ENCODE measurements around the gene SIRPA.

The SIRPA gene

DNA sequence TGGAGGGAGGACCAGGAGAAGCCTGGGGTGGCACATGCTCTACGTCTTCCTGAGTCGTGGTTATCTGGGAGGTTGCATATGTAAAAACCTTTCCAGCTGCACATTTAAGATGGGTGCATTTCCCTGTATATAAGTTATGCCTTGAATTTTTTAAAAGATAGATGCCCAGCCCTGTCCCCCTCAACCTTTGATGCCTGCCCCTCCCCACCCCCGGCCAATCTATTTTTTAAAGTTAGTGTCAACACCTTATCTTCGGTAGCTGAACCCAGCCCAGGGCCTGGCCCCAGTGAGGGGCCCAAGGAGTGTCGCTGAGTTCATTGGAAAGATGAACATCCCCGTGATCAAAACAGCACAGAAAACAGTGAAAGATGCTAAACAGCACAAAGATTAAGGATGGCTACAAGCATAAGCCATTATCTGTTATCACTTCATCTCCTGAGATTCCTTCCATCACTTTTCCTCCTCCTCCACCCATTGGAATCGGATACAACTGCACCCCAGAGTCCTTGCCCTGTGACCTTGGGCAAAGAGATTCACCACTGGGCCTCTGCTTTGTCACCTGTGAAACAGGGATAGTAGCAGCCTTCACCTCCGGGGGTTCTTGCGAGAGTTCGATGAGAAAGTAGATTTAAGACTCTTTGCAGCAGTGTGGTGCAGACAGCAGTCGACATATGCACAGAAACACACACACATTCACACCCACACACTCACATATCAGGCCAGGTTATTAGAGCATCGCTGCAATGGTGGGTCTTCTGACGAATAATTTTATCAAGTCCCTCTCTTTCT, 47.5 kb downstream of the SIRPA start:
- intact Hi-C loops (cut with DNase I) = no loop called here
- no peak for DNase-seq

DNA sequence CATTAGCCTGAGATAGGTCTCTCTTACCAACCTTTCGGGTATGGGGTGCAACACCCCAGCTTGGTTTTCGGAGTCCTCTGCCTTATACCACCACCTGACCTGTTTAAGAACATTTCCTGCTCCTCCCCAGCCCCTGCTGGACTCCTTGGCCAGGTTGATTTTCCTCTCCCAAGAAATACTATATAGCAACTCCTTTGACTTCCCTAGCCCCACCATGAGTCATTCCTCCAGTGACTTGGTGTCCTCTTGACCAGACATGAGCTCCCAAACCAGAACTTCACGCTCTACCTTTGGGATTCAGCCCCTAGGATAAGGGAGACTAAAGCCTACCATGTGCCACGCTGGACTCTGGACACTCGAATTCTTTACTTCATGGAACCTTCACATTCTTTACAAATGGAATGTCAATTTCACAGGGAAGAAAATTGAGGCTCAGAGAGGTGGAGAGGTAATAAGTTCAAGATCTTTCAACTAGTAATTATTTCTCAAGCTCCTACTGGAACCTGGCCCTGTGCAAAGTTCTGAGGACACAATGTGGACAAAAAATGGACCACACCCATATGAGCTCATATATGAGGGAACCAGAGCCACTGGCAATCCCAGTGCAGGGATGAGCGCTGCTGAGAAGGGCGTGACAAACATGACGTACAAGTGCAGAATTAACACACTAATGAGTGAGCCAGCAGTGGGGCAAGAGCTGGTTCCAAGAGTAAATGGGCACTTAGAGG, 48.2 kb downstream of the SIRPA start:
- intact Hi-C loops (cut with DNase I) = no loop called here
- DNase-seq = no peak

DNA sequence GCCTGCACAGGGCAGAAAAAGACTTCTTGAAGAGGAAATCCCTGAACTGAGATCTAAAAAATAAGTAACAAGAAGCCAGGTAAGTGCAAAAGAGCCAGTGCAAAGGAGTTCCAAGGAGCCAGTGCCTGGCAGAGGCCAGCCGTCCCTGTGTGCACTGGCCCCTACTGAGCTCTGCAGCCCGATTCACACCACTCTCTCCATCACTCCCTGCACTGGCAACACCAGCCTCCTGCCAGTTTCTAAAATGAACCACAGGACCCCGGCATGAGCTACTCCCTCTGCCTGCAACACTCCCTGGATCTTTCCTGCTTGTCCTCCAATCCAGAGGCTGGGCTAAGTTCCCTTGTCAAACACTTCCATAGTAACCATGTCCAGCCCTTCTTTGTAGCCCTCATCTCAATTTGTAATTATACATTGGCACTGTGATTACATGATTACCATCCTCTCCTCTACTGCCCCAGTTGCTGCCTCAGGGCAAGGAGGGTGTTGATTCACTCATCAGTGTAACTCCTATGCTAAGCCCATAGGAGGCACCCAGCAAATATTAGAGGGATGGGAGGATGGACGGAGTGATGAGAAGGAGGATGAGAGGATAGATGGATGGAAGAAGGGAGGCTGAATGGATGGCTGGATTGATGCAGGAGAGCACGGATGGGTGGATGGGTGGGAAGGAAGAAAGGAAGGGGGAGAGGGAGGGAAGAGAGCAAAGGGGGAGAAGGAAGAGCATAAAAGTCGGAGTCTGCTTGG, 49.3 kb downstream of the SIRPA start:
- no peak for DNase-seq
- intact Hi-C loops (cut with DNase I) = no loop called here

DNA sequence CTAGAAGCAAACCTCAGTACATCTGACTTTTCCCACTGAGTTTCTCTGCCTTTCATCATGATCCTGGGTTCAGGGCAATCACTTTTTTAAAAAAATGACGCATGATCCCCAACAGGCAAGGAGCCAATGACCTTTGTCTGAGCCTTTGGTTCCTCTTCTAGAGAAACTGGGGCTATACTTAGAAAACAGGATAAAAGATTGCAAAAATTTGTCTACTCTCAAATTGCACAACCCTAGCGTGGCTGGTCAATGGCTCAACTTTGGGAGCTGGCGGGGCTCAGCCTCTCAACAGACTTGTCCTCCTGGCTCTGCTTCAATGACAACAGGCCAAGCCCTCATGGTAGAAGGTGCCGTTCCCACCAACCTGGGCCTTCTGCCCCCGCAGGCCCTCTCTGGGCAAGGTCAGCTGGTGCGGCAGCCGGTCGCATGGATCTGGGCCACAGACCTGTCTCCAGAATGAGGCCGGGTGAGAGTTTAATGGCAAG, 50.0 kb downstream of the SIRPA start:
- intact Hi-C loops (cut with DNase I) = no loop called here
- DNase-seq = peak in 7 of 10 donors; percentile 30 to 90 (median 41)

DNA sequence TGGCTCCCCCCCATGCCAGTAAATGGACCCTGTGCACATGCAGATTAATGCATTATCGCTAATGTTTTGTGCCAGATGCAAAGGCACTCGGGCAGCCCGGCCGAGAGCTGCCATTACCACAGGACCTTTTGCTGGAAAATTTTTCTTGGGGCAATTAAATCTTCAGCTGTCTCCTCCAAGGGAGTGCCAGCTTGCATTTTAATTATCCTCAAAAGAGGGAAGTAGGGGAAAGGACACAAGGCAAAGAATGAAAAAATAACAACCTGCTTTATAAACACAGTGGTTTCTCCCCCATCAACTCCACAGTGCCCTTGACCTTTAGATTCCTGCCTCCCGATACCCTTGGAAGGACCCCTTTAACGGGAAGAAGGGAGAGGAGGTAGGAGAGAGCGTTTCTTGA, 50.5 kb downstream of the SIRPA start:
- no peak for DNase-seq
- intact Hi-C loops (cut with DNase I) = no loop called here

DNA sequence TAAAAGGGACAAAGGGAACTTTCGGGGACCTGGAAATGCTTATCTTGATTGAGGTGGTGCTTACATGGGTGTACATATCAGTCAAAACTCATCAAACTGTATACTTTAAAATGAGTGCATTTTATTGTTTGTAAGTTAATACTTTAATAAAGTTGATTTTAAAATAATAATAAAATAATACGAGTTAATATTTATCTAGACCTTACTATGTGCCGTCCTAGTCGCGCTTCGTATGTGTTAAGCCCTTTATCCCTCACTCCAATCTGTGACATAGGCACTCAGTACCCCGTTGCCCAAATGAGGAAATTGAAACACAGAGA, 51.2 kb downstream of the SIRPA start:
- intact Hi-C loops (cut with DNase I) = no loop called here

DNA sequence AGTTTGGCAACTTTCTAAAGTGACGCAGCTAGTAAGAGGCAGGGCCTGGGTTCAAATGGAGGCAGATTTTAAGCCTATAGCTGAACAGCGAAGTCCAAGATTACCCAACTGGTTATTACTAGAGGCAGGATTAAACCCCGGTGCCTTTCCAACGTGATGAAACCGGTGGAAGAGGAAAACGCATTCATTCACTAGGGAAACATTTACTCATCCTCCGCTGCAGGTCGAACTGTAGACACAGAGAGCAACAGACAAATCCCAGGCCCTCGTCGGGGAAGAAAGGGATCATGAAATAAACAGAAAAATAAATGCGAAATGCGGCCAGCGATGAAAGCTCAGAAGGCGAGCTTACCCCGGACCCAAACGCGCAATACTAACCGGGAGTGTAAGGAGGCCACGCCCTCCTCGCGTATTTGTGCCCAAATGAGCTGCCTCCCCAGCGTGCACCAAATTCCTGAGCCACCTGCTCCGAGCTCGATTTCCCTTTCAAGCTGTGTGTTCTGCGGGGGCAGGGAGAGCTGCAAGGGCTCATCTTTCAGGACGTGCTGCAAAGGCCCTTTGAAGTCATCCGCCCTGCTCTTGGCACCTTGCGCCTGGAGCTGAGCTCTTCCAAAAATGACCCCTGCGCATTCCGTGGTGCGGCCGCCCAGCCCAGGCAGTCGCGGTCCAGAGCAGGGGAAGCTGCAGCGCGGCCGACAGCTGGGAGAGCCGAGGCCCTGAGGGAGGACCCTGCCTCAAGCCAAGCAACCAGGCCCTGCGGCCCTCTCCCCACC, 51.7 kb downstream of the SIRPA start:
- no peak for DNase-seq
- intact Hi-C loops (cut with DNase I) = no loop called here

More for the DNA sequence above, 51.2 kb downstream of the SIRPA start:
- no peak for DNase-seq

DNA sequence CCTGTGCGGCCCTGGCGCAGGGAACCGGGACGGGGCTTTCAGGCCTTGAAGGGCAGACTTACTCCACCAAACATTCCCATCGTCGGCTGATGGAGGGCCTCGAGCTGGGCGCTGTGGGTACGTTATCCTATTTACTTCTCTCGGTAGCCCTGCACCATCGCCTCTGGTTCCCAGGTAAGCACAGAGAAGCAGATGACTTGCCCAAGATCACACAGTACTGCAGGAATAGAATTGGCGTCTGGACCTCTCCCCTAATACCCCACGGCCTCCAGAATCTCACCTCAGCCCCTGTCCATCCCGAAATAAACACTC, 52.3 kb downstream of the SIRPA start:
- intact Hi-C loops (cut with DNase I) = no loop called here
- no peak for DNase-seq

DNA sequence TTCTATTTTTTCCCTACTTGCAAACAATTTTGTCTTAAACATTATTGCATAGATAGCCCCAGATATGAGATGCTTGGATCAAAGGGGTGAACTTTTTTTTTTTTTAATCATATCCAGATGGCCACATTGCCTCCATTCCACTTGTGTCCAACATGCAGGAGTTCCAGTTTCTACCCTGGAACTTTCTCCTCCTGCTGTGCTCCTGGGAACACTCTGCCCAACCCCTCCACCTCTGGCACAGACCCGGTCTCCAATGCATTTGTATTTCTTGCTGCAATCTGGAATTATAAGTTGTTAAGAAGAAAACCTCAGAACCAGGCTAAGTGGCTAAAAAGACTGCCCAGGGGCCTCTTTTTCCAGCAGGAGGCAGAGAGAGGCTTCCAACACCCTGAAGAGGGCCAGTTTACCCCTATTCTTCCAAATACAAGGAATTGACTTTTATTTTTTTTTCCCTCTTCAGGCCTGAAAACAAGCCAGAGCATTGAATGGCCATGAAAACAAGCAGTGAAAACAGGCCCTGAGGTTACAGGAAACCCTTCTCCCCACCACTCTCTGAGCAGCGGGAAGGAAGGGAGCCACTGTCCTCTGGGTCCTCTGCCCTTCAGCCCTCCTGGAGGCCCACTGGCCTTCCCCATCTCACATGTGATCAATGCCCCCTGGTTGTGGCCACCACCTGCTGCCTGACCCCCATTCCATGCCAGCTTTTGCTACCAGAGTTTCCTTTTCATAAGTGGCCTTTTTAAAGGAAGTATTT, 54.3 kb downstream of the SIRPA start:
- no peak for DNase-seq
- intact Hi-C loops (cut with DNase I) = no loop called here

DNA sequence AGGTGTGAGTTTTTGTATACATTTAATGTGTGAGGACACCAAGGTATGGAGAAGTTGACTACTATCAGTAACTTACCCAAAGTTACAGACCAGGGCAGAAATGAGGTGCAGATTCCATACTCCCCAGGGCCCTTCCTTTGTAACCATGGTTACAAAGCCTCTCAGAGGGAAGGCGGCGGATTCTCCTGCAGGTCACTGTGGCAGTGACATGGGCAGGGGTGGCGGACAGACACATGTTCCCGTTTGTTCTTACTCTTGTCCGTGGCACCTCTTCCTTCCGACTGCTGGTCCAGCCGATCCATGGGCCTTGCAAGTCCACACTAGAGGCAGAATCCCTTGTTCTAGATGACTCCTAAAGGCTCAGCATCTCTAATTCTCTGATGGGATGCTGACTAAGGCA, 55.6 kb downstream of the SIRPA start:
- DNase-seq = peak in 1 of 10 donors; percentile 73
- intact Hi-C loops (cut with DNase I) = no loop called here

DNA sequence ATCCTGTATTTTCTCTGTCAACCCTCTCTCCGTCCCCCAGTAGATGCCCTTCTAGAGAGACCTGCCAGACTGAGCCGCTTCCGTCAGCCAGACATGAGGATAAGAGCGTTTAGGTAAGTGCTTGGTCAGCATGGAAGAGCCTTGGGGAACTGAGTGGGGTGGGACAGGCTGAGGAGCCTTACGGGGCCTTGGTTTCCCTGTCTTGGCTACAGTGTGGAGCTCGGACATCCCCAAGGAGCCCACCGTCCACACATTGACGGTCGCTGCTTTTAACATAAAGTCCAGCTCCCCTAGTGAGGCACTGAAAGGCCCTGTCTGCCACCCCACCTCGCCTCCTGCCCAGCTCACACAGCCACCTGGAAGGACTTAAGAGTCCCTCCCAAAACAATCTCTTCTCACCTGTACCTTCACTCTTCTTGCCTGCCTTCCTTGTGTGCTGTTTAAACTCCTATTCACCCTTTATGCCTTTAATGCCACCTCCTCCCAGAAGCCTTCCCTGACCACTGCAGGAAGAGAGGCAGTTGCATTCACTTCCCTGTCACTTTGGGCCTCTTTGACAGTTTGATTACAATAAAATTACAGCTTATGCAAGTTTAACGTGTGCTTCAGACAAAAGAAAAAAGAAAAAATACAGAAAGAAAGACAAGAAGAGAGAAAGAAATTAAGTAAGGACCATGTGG, 56.4 kb downstream of the SIRPA start:
- DNase-seq = no peak
- intact Hi-C loops (cut with DNase I) = no loop called here

DNA sequence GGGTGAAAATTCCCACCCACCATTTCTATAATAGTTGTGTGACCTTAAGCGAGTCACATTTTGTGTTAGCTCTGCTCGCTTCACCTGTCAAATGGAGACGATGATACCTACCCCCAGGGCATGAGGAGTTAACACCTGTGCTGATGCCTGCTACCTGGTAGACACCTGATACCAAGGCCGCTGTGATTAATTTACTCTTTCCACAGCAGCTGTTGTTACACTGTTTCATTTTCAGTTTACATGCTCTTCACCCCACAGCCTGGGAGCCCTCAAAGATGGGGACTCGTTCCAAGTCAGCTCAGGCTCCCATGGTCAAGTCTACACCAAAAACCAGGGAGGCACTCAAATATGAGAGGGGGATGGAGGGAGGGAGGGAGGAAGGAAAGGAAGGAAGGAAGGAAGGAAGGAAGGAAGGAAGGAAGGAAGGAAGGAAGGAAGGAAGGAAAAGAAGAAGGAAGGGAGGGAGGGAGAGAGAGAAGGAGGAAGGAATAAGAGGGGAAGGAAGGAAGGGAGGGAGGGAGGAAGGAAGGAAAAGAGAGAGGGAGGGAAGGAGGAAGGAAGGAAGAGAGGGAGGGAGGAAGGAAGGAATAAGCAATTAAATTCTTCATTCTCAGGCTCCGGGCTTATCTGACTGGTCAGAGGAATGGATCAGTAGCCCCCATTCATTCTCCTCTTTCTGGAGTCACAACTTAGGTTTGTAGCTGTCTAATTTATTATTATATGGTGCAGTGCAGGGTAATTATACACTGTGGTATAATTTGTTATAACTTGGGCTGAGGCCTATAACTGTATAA, 57.7 kb downstream of the SIRPA start:
- DNase-seq = no peak
- intact Hi-C loops (cut with DNase I) = no loop called here

DNA sequence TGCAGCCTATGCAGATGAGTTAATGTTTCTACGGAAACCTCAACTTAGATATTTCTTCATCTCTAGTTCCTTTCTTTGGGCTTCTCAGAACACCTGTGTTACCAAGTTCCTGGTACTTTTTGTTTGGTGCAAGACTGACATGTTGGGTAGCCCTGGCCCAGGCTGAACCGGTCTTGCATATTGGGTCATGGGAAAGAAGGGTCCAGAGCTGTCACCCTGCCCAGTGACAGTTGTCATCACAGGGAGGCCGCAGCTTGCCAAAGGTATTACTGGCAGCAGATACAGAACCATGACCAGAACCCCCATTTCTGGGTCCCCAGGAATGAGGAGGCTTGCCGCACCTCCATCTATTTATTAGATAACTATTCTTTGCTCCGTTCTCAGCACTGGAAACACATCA, 58.4 kb downstream of the SIRPA start:
- no peak for DNase-seq
- intact Hi-C loops (cut with DNase I) = no loop called here

DNA sequence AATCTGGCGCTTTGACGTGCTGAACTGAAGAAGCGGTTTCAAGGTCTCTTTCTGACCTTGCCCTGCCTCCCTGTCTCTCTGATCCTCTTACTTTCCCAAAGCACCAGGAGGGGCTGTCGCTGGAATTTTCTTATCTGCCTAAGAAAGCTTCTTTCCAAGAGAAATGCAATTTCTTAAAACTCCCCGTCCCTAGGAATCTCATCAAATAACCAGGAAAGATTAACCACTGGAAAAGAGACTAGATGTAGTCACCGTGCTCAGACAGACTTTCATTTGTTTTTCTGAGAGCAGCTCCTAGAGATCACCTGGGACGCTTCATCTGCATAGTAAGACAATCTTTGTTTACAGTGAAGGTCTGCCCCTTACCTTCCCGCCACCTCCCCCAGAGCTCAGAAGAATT, 60.0 kb downstream of the SIRPA start:
- DNase-seq = no peak
- intact Hi-C loops (cut with DNase I) = no loop called here

DNA sequence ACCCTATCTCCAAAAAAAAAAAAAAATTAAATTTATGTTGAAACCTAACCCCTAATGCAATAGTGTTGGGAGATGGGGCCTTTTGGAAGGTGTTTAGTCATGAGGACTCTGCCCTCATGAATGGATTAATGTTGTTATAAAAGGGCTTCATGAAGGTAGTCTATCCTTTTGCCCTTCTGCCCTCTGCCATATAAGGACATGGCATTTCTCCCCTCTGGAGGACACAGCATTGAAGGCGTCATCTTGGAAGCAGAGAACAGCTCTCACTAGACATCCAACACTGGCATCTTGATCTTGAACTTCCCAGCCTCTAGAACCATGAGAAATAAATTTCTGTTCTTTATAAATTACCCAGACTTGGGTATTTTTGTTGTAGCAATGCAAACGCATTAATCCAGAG, 63.2 kb downstream of the SIRPA start:
- no peak for DNase-seq

DNA sequence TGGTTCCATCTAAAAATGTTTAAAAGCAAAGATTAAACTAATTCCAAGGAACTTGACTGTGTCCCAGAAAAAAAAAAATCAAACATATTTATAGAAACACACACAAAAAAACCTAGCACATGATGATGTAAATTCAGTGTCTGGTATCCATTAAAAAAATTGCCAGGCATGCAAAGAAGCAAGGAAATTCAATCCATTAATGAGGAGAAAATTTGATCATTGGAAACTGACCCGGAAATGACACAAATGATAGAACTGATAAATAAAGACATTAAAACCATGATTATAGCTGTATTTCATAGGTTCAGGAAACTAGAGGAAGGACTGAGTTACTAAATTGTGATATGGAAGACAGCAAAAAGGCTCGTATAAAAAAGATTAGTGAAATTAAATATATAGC, 63.9 kb downstream of the SIRPA start:
- intact Hi-C loops (cut with DNase I) = no loop called here
- DNase-seq = no peak

More for the DNA sequence above, 63.2 kb downstream of the SIRPA start:
- intact Hi-C loops (cut with DNase I) = no loop called here

DNA sequence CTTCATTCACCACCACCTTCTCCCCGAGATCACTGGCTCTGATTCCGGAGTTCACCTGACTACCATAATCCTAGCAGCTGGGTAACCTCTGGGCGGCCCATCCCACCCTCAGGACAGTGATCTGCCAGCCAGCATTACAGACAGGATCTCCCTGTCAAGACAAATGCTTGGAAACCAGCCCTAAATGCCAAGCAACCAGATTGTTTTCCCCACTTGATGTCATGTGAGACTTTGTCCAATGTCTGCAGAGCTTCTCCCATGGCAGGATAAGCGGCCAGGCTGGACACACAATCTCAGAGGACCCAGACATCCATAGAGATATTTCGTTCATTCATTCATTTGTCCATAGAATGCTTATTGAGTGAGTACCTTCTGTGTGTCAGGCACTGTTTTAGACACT, 66.2 kb downstream of the SIRPA start:
- DNase-seq = no peak
- intact Hi-C loops (cut with DNase I) = no loop called here

DNA sequence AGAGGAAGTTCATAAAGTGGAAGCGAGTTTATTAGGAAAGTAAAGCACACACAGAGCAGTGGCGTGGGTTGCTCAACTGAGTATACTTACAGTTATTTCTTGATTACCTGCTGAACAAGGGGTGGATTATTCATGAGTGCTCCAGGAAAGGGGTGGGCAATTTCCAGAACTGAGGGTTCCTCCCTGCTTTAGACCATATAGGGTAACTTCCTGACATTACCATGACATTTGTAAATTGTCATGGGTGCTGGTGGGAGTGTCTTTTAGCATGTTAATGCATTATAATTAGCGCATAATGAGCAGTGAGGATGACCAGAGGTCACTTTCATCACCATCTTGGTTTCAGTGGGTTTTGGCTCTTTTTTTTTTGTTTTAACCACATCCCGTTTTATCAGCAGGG, 68.9 kb downstream of the SIRPA start:
- DNase-seq = no peak
- intact Hi-C loops (cut with DNase I) = no loop called here

Measured in posterior cingulate gyrus (tissue), 11 donors.